ENCODE data around the gene CKAP2. TPM values are rescaled to one million over a fixed set of nuclear protein-coding genes. Genes with fewer than 3 reads are reported as not detected.
"Not testable (repeated sequence)": the region's sequence is repeated elsewhere in the genome, so short reads cannot be mapped to it uniquely, and the experiment has no call there.

Gene CKAP2
- polyA plus RNA-seq, 1 donor from 2014 or later: 14.8 TPM

DNA sequence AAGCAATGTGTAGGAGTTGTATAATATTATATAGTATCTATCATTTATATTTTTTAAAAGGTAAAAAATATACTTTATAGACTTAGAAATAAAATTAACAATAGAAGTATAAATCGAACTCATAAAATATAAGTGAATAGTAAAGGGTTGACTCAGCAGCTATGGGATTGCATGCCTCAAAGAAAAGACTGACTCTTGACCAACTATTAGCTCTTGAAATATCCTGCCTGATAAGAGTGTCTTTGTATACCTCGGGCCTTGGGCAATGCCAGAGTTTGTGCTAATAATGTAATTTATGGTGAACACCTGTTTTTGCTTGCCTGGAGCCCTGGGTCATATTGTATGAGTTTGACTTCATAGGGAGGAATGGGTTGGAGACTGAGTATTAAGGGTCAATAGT lies 31.8 kb downstream of the CKAP2 start:
- H3K27ac Mint-ChIP-seq, H3K36me3 Mint-ChIP-seq, H3K4me1 Mint-ChIP-seq, H3K27me3 Mint-ChIP-seq, H3K4me3 Mint-ChIP-seq, H3K9me3 Mint-ChIP-seq: not testable (repeated sequence)

DNA sequence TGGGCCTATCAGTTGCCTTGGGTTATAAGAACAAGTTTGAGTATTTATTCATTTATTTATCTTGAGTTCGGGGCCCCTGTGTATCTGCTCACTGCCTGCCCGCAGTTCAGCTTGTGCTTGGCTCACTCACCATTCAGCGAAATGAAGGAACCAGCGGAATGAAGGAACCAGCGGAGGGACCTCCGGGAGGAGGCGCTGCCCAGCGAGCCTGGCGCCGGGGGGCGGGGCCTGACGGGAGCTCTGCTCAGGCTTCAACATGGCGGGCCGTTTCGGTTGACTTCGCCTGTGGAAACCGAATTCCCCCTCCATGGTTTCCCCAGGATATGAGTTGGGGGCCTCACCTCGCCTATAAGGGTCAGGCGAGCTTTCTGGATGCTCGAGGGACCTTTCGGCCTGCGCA lies 33.5 kb downstream of the CKAP2 start:
- not testable (repeated sequence) for H3K9me3 Mint-ChIP-seq, H3K27me3 Mint-ChIP-seq, H3K27ac Mint-ChIP-seq, H3K4me1 Mint-ChIP-seq, H3K4me3 Mint-ChIP-seq, H3K36me3 Mint-ChIP-seq

DNA sequence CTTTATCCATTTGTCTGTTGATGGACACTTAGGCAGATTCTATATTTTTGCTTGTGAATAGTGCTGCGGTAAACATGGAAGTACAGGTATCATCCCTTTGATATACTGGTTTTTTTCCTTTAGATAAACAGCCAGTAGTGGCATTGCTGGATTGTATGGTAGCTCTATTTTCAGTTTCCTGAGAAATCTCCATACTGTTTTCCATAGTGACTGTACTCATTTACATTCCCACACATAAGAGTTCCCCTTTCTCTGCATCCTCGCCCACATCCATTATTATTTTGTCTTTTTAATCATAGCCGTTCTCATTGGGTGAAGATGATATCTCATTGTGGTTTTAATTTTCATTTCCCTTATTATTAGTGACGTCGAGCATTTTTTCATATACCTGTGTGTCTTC lies 35.7 kb downstream of the CKAP2 start:
- H3K4me1 Mint-ChIP-seq, H3K27ac Mint-ChIP-seq, H3K36me3 Mint-ChIP-seq, H3K27me3 Mint-ChIP-seq, H3K4me3 Mint-ChIP-seq, H3K9me3 Mint-ChIP-seq: not testable (repeated sequence)

DNA sequence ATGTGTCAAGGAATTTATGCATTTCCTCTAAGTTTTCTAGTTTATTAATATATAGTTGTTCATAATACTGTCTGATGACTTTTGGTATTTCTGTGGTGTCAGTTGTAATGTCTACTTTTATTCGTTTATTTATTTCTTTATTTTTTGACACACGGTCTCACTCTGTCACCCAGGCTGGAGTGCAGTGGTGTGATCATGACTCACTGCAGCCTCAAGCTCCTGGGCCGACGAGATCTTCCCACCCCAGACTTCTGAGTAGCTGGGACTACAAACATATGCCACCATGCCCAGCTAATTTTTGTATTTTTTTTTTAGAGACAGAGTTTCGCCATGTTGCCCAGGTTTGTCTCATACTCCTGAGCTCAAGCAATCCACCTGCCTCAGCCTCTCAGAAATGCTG lies 39.0 kb downstream of the CKAP2 start:
- H3K27ac Mint-ChIP-seq, H3K27me3 Mint-ChIP-seq, H3K4me3 Mint-ChIP-seq, H3K9me3 Mint-ChIP-seq, H3K4me1 Mint-ChIP-seq, H3K36me3 Mint-ChIP-seq: not testable (repeated sequence)

DNA sequence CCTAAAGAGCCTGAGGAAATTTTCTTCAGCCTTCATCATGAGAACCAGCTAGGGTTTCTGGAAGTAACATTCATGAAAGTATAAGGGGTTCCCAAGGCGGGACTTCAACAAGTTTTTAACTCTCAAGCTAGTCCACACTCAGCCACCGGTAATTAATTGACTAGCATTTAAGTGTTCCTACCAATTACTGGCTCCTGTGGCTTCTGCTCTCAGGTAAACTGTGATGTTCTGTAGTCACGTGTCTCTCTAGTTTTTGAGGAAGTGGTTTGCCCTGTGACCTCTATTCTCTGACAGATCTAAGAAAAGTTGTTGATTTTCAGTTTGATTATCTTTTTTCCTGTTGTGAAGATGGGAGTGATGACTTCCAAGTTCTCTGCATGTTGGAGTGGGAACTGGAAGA lies 42.7 kb downstream of the CKAP2 start:
- H3K4me3 Mint-ChIP-seq: peak overlapping the region in 1 of 4 donors; percentile 41
- not testable (repeated sequence) for H3K27ac Mint-ChIP-seq, H3K27me3 Mint-ChIP-seq, H3K4me1 Mint-ChIP-seq, H3K9me3 Mint-ChIP-seq, H3K36me3 Mint-ChIP-seq

DNA sequence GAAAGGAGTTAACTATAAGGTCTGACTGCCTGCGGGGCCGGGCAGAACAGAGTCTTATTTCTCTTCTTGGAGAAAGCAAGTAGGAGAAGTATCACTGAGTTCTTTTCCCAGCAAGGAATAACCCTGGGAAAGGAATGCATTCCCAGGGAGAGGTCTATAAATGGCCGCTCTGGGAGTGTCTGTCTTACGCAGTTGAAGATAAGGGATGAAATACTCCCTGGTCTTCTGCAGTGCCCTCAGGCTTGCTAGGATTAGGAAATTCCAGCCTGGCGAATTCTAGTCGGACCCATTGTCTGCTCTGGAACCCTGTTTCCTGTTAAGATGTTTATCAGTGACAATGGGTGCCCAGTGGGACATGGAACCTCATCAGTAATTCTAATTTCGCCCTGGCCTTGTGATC lies 47.0 kb downstream of the CKAP2 start:
- H3K27ac Mint-ChIP-seq, H3K27me3 Mint-ChIP-seq, H3K4me1 Mint-ChIP-seq, H3K9me3 Mint-ChIP-seq, H3K4me3 Mint-ChIP-seq, H3K36me3 Mint-ChIP-seq: not testable (repeated sequence)

DNA sequence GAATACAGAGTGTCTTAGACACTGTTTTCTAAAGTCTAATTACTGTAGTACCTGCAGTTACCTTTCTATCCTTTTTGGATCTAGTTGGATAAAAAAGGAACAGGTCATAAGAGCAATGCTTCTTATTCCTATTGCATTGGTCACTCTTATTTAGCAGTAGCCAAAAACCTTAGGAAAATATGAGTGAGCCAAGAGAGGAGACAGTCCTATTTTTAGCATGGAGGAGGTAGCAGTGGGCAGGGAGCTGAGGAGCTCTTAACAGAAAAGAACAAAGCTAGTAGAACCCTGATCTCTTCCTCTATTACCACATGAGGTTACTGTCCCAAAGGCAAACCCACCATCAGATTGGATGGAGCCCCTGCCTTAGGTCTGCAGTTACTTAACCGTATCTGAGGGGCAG lies 50.6 kb downstream of the CKAP2 start:
- H3K27me3 Mint-ChIP-seq: not testable (repeated sequence)

DNA sequence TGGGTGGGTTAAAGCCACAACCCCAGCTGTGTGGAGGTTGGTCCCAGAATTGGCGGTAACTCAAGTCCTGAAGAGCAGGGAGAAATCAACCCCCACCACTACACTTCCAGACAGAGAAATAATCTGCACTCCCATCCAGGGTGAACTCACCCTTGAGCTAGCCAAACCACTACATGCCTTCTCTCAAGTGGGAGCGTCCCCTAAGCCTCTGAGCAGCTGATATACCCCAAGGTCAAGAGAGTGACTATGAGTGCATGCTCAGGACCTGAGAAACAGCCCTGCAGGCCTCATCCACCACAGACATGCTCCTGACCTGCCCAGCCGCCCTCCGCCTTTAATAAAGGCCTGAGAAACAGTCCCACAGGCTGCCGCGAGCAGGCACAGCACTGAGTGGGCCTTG lies 54.3 kb downstream of the CKAP2 start:
- H3K27ac Mint-ChIP-seq, H3K36me3 Mint-ChIP-seq, H3K4me1 Mint-ChIP-seq, H3K27me3 Mint-ChIP-seq, H3K9me3 Mint-ChIP-seq, H3K4me3 Mint-ChIP-seq: not testable (repeated sequence)

More for the DNA sequence above, 50.6 kb downstream of the CKAP2 start:
- not testable (repeated sequence) for H3K4me3 Mint-ChIP-seq, H3K36me3 Mint-ChIP-seq, H3K9me3 Mint-ChIP-seq, H3K27ac Mint-ChIP-seq, H3K4me1 Mint-ChIP-seq

DNA sequence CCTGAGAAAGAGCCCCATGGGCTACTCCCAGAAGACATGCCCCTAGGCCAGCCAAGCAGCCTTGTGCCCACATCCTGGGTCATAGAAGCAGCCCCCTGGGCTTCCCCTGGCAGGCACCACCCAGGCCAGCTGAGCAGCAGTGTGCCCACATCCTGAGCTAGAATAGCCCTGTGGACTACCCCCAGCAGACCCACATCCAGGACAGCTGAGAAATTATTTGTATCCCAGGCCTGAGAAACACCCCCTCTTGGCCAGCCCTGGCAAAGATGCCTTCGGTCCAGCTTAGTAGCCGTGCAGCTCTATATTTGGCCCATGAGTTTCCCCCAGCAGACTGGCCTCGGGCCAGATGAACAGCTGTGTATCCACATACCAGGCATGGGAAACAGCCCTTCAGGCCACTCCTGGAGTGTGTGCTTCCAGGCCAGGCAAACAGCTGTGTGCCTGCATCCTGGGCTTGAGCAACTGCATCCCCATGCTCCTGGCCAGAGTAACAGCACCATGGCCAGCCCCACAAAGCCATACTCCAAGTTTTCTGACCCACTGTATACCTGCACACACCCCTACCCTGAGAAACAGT lies 55.0 kb downstream of the CKAP2 start:
- H3K4me3 Mint-ChIP-seq, H3K4me1 Mint-ChIP-seq, H3K9me3 Mint-ChIP-seq, H3K27me3 Mint-ChIP-seq, H3K36me3 Mint-ChIP-seq, H3K27ac Mint-ChIP-seq: not testable (repeated sequence)

DNA sequence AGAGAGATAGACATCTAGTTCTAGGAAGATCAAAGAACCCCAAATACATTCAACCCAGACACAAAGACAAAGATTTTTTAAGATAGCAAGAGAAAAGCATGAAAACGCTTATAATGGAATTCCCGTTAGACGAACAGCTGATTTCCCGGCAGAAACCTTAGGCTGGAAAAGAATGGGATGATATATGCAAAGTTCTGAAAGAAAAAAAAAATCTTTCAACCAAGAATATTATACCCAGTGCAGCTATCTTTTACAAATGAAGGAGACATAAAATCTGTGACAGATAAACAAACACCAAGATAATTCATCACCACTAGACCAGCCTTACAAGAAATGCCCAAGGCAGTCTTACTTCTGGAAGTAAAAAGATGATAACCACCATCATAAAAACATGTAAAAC lies 56.3 kb downstream of the CKAP2 start:
- not testable (repeated sequence) for H3K27me3 Mint-ChIP-seq

DNA sequence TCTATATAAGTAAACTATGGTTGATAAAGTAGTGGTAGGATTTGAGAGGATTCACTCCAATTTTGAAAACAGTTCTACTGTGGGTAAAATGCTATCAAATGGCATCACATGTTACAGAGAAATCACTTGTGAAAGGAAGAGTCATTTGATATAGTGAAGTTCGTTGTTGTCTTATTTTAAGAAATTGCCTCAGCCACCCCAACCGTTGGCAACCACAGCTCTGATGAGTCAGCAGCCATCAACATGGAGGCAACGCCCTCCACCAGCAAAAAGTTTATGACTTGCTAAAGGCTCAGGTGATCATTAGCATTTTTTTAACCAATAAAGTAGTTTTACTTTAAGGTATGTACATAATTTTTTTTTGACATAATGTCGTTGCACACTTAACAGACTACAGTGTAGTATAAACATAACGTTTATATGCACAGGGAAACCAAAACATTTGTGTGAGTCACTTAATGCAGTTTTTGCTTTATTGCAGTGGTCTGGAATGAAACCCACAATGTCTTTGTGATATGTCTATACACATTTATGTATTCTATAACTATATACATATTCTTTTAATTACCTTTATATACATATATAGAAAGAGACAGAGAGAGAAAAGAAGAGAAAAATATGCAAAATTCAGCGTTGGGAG lies 58.8 kb downstream of the CKAP2 start:
- not testable (repeated sequence) for H3K4me1 Mint-ChIP-seq, H3K27me3 Mint-ChIP-seq, H3K4me3 Mint-ChIP-seq, H3K27ac Mint-ChIP-seq, H3K36me3 Mint-ChIP-seq, H3K9me3 Mint-ChIP-seq

More for the DNA sequence above, 56.3 kb downstream of the CKAP2 start:
- not testable (repeated sequence) for H3K4me1 Mint-ChIP-seq, H3K4me3 Mint-ChIP-seq, H3K9me3 Mint-ChIP-seq, H3K27ac Mint-ChIP-seq, H3K36me3 Mint-ChIP-seq

DNA sequence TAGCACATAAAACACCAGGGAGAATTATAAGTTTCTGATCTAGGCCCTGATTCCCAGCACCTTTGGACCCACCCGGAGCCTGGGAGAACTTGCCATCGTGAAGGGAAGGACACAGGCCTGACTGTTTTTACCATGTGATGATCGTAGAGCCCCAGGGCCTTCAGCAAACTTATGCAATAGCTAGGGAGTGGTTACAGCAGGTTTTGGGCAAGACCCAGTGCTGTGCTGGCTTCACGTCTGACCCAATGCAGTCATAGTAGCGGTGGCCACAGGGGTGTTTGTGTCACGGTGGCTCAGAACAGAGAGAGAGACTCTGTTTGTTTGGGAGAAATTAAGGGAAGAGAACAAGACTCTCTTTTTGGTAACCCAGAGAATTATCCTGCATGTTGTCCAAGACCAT lies 68.0 kb downstream of the CKAP2 start:
- H3K27ac Mint-ChIP-seq, H3K4me3 Mint-ChIP-seq, H3K9me3 Mint-ChIP-seq, H3K4me1 Mint-ChIP-seq, H3K36me3 Mint-ChIP-seq, H3K27me3 Mint-ChIP-seq: not testable (repeated sequence)

Other genes starting within 250 kb of the CKAP2 start
- gene THSD1, start 49.3 kb upstream of the CKAP2 start, polyA plus RNA-seq: 0.15 TPM
- gene VPS36, start 4.8 kb upstream of the CKAP2 start, polyA plus RNA-seq: 42.0 TPM
- gene HNRNPA1L2, start 187.0 kb downstream of the CKAP2 start, polyA plus RNA-seq: 17.0 TPM
- gene SUGT1, start 197.4 kb downstream of the CKAP2 start, polyA plus RNA-seq: 47.3 TPM

Measured in IgD-negative memory B cell (primary cell).